Measurements from ENCODE around the gene MYMK.

Gene MYMK

DNA sequence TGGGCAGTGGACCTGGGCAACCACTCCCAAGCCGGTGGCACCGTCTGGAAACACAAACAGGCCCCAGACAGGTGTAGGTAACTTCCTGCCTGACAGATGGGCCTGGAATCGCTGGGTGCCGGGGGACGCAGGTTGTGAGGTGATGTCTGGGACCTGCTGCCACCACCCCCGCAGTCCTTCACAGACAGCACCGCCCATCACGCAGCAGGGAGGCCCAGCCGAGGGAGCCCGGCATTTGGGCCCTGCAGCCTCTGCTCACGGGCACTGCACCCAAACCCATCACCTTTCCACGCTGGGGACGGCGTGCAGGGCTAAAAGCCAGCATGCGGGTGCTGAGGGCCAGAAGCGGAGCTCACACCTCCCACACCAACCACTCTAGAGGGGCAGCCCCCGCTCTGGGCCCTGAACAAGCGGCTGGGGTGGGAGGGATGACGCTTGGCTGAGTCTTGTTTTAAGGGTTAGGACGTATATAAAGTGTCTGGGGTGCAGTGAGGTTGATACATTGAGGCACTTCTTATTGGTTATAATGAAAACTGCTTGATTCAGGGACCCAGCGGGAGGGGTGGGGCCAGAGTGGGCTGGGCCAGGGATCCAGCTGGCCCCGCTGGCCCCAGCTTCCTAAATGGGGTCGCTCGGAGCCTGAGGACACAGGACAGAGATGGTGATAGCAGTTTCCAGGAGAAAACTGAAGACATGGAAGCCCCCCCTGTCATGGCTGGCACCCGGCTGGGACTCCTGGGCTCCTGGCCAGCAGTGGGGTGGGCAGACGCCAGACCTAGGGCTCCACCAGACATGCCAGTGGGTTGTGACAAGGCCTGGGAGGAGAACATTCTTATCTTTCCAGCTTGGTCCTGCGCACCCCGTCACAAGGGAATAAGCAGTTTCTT, 11.3 kb downstream of the MYMK start:
- Histone ChIP-seq H2AFZ (no peak overlapping the region), H3K9me3 (ENCODE audit: control insufficient read depth, low read length) (no peaks in the 10 kb centered on the region), H3K27me3 (ENCODE audit: control insufficient read depth, insufficient read depth, low read length) (no peaks in the 10 kb centered on the region), H3K4me1 (no peaks in the 10 kb centered on the region), H3K36me3 (ENCODE audit: control insufficient read depth, insufficient read depth, low read length) (no peaks in the 10 kb centered on the region), H3K79me2 (no peaks in the 10 kb centered on the region), H3K9ac (no peak overlapping the region), H3K27ac (no peak overlapping the region), H3K4me2 (ENCODE audit: low read length) (no peak overlapping the region), H3K4me3 (ENCODE audit: low read depth, low read length) (no peak overlapping the region)
- TF ChIP-seq, protein P1, sequence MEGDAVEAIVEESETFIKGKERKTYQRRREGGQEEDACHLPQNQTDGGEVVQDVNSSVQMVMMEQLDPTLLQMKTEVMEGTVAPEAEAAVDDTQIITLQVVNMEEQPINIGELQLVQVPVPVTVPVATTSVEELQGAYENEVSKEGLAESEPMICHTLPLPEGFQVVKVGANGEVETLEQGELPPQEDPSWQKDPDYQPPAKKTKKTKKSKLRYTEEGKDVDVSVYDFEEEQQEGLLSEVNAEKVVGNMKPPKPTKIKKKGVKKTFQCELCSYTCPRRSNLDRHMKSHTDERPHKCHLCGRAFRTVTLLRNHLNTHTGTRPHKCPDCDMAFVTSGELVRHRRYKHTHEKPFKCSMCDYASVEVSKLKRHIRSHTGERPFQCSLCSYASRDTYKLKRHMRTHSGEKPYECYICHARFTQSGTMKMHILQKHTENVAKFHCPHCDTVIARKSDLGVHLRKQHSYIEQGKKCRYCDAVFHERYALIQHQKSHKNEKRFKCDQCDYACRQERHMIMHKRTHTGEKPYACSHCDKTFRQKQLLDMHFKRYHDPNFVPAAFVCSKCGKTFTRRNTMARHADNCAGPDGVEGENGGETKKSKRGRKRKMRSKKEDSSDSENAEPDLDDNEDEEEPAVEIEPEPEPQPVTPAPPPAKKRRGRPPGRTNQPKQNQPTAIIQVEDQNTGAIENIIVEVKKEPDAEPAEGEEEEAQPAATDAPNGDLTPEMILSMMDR (IDR thresholded peaks at IDR 0.05), result no peak

DNA sequence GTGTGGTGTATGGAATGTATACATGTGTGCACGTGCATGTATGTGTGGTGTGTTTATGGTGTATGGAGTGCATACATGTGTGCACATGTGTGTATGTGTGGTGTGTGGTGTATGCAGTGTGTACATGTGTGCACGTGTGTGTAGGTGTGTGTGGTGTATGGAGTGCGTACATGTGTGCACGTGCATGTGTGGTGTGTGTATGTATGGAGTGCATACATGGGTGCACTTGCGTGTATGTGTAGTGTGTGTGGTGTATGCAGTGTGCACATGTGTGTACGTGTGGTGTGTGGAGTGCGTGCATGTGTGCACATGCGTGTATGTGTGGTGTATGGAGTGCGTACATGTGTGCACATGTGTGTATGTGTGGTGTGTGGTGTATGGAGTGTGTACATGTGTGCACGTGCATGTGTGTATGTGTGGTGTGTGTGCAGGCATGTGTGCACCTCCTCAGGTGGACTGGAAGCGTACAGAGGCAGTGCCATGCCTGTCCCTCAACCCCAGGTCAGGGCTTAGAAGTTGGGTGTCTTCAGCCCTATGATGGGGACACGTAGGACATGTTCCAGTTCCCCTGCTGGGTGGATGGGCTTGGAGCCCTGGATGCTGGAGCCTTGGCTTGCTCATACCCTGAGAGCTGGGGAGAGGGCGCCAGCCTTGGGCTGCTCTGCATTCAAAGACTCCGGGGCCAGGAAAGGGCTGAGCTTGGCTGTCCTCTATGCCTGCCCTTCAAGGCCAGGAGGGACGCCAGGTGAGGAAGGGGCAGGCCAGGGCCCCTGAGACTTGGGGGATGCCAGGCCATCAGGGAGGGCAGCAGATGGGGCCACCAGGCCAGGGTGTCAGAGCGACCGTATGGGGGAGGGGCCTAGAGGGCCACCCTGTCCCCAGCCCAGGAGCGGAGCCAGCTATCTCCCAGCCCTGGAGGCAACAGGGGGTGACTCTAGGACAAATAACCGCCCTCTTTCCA, 12.2 kb downstream of the MYMK start:
- Histone ChIP-seq H3K36me3 (ENCODE audit: control insufficient read depth, insufficient read depth, low read length) (no peaks in the 10 kb centered on the region), H3K4me1 (no peaks in the 10 kb centered on the region), H3K4me3 (ENCODE audit: low read depth, low read length) (no peak overlapping the region), H3K79me2 (no peaks in the 10 kb centered on the region), H3K27me3 (ENCODE audit: control insufficient read depth, insufficient read depth, low read length) (no peaks in the 10 kb centered on the region), H3K9me3 (ENCODE audit: control insufficient read depth, low read length) (no peaks in the 10 kb centered on the region), H2AFZ (no peak overlapping the region), H3K4me2 (ENCODE audit: low read length) (no peak overlapping the region), H3K27ac (no peak overlapping the region), H3K9ac (no peak overlapping the region)
- TF ChIP-seq, protein P1 (IDR thresholded peaks at IDR 0.05), result no peak

DNA sequence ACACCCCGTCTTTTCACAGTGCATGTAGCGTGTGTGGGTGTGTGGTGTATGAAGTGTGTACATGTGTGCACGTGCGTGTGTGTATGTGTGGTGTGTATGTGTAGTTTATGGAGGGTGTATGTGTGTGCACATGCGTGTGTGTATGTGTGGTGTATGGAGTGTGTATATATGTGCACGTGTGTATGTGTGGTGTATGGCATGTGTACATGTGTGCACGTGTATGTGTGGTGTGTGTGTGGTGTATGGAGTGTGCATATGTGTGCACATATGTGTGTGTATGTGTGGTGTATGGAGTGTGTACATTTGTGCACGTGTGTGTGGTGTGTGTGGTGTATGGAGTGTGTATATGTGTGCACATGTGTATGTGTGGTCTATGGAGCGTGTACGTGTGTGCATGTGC, 13.2 kb downstream of the MYMK start:
- Histone ChIP-seq H3K79me2 (no peaks in the 10 kb centered on the region), H3K27ac (no peak overlapping the region), H3K9me3 (ENCODE audit: control insufficient read depth, low read length) (no peaks in the 10 kb centered on the region), H3K9ac (no peak overlapping the region), H2AFZ (no peak overlapping the region), H3K4me1 (no peaks in the 10 kb centered on the region), H3K4me3 (ENCODE audit: low read depth, low read length) (no peak overlapping the region), H3K36me3 (ENCODE audit: control insufficient read depth, insufficient read depth, low read length) (no peaks in the 10 kb centered on the region), H3K27me3 (ENCODE audit: control insufficient read depth, insufficient read depth, low read length) (no peaks in the 10 kb centered on the region), H3K4me2 (ENCODE audit: low read length) (no peak overlapping the region)
- TF ChIP-seq, protein P1 (IDR thresholded peaks at IDR 0.05), result no peak

DNA sequence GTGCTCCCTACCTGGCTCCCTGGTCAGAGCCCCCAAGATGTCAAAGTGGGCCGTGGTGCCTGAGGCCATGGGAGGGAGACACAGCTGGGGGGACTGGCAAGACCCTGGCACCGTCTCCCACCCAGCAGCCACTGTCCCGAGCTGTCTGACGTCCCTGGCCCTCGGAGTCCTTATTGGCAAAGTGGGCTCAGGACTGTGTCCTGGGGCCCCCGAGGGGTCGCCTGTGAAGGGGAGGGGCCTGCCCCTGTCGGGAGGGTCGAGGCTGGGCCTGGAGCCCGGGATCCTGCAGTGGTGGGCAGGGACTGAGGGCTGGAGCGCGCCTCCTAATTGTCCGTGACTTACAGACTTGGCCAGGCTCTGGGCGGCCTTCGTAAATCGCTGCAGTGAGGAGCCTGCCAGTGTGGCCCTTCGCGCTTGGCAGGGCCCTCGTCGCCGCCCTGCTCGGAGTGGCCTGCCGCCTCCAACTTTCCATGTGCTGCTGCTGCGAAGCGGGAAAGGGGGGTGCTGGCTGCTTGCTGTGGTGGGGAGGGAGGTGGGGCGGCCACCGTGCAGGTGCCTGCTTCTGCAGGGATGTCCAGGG, 13.7 kb downstream of the MYMK start:
- no peaks in the 10 kb centered on the region for H3K4me1 ChIP-seq
- TF ChIP-seq, protein P1 (IDR thresholded peaks at IDR 0.05), result no peak
- no peak overlapping the region for H3K27ac ChIP-seq
- H3K27me3 ChIP-seq (ENCODE audit: control insufficient read depth, insufficient read depth, low read length), result no peaks in the 10 kb centered on the region
- no peak overlapping the region for H3K9ac ChIP-seq
- no peak overlapping the region for H3K4me2 ChIP-seq (ENCODE audit: low read length)
- H3K9me3 ChIP-seq (ENCODE audit: control insufficient read depth, low read length), result no peaks in the 10 kb centered on the region
- no peak overlapping the region for H3K4me3 ChIP-seq (ENCODE audit: low read depth, low read length)
- H2AFZ ChIP-seq, result no peak overlapping the region
- H3K79me2 ChIP-seq, result no peaks in the 10 kb centered on the region
- no peaks in the 10 kb centered on the region for H3K36me3 ChIP-seq (ENCODE audit: control insufficient read depth, insufficient read depth, low read length)
